ENCODE measurements around the gene ACVR2B.
A peak's percentile ranks its signal among the peaks of the same experiment; 100 is the strongest.

Gene ACVR2B

DNA sequence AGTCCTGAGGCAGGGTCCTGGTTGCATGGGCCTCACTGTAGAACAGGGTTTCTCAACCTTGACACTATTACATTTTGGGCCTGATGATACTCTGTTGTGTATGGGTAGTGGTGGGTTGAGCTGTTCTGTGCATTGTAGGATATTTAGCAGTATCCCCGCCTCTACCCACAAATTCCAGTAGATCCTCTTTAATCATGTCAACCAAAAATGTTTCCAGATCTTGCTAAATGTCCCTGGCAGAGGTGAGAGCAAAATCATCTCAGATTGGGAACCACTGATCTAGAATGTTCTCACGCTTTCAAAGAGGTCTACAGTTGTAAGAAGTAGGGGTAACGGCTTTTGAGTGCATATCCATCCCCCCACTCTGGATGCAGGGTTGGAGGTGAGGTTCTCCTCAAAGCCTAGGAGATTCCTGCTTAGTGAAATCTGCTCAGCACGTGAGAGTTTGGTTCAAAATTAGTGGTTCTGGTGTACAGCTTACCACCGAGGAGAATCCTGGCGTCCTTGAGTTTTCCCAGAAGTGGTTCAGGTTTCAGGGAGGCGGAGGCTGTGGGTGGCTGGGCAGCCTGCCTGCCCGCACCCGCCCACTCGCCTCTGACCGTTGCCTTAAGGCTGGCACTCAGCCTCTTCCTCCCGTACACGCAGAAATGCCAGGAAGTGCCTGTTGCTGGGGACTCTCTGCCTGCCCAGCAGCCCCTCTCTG is 5.3 kb downstream of the ACVR2B start:
- DNase-seq: no peak

DNA sequence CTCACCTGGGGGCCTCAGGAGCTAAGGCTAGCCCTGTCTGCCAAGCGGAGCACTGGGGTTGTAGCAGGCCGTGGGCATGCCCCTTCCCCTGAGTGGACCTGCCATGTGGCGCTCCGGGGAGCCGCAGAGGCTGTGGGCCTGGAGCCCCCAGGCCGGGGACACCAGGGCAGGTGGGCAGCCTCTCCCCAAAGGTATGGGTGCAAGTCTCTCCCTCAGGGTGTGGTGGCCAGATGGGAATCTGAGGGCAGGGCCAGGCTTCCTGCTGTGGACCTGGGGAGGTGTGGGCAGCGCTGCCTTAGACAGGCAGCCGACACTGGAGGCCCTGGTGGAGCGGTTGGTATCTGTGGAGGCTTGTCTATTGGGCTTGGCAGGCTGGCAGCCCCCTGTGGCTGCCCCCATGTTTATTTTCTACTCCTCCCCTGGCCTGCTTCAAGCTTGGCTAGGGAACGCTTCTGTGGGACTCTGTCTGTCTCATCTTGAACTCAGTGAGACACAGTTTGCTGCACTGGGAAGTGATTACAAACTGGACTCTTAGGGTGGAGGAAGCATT is 5.9 kb downstream of the ACVR2B start:
- no peak for DNase-seq

DNA sequence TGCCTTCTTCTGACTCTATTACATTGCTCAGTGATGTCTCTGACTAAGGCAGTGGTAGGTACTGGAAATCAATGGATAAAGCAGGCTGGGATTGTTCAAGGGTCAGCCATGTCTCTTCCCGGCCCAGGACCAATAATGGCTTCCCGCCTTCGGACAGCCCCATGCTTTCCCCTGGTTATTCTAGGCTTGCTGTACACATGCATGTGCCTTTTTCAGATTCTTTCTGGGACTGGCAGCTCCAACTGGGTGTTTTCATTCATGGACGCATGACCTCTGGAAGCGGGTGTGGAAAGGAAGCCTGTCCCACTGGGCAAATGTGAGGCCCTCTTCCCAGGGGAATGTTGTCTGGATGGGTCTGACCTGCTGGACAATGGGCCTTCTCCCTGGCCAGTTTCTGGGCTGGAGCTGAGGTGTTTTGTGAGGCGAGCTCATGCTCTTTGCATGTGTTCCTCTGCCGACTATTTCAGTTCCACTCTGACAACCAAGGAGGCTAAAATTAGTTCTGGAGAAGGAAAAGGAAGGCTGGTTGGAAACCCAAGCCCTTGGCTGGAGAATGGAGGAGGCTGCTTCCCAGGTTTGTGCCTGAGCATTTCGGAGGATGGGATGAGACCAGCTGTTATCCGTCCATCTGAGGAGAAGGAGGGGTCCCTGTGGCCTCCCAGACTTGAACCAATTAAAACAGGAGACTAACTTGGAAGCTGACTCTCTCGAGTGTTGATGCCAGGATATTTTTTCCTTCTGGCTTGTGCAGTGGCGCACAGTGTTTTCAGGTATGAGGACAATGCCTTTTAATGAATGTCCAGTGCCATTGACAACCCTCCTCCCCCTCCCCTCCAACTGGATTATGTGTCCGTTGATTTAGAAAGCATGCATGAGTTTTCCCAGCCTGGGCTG is 6.9 kb downstream of the ACVR2B start:
- no peak for DNase-seq

DNA sequence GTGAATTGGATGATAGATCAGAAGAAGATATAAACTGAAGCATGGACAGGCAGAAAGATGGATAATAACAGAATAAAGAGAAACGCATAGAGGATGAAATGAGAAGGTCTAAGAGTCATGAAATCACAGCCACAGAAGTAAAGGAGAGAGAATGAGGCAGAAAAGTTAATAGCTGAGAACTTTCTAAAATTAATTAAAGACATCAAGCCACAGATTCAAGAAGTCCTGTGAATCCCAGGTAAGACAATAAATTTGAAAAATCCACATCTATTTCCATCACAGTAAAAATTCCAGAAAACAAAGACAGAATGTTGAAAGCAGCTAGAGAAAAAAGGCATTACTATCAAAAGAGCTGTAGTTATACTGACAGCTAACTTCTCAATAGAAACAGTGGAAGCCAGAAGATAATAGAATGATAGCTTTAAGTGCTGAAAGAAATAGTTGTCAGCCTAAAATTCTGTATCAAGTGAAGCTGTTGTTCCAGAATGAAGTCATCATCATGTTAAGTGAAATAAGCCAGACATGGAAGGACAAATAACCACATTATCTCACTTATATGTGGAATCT is 12.0 kb downstream of the ACVR2B start:
- no peak for DNase-seq

DNA sequence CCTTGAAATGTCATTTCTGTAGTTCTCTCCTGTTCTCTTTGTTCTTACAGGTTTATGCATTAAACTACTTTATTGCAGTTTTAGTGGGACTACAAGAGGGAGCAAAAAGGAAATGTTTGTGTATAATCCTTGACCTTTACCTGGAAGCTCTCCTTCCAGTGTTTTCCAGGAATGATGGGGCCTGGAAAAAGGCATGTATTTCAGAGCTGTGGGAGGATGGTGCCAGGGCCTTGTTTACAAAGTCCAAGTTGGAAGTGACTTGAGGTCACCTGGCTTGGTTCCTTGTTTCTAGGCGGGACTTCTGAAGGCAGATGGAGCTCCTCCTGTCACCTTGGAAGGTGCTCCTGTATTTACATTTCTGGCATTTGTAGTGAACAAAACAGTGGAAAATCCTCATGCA is 15.1 kb downstream of the ACVR2B start:
- DNase-seq: no peak

DNA sequence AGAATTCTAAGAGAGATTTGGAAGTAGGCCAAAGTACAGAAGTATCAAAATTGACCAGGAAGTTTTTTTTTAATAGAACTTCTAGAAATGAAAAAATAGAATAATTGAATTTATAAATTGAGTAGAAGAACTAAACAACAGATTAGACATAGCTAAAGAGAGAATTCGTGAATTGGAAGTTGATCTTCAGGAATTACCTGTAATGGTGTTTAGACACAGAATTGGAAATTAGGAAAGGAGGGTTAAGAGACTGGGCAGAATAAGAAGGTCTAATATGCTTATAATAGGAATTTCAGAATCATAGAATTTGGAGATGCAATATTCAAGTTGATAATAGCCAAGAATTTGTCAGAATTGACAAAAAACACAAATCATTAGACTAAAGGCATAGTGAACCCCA is 16.2 kb downstream of the ACVR2B start:
- no peak for DNase-seq

DNA sequence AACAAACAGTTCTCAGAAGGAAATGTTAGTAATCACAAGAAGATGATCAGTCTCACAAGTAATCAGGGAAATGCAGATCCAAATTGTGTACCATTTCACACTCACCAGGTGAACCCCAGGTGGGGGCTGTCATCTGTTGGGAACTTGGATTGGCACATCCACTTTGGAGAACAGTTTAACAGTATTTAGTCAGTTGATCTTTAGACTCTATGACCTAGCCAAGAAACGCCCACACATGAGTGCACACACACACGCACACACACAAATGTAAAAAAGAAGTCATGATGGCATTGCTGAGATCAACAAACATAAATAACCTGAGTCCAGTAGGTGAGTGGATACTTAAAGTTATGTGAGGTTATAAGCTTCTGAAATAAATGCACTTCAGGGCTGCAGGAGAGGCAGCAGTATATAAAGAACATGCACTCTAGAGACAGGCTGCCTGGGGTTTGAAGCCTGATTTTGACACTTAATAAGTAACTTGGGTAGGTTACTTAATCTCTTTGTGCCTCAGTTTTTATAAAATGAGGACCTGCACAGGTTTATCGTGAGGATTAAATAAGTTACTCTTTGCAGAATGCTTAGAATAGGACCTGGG is 17.7 kb downstream of the ACVR2B start:
- no peak for DNase-seq

DNA sequence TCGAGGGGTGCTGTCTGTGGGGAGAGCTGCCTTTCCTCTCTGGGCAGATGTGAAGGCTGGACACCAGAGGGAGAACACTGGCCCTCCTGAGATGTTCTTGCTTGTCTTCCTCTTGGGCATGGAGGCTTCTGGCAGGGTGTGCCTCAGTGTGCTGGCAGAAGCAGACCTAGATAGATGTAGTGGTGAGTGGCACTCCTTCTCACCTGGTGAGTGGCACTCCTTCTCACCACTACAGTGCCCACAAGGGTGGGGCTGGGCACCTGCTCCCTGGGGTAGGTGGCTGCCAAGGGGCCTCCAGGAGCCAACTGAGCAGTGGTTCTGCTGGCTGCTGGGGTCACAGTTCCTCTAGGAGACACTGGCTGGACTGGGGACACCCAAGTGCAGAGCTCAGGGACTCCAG is 18.7 kb downstream of the ACVR2B start:
- no peak for DNase-seq

DNA sequence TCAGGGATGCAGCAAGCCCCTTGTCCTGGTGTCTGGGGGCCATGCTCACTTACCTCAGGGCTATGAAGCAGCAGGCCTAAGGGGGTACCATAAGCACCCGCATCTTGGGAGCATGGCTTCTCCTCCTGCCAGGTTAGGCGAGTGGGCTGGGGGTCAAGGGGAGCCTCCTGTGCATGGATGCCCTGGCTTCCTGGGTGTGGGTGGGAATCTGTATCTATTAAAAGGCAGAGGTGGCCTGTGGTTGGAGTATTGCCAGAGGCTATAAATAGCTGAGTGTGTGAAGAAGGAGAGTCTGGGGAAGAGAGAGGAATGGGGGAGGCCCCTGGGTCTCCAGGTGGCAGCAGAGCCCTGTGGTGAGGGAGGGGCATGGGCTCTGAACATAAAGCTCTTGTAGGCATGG is 19.5 kb downstream of the ACVR2B start:
- no peak for DNase-seq

DNA sequence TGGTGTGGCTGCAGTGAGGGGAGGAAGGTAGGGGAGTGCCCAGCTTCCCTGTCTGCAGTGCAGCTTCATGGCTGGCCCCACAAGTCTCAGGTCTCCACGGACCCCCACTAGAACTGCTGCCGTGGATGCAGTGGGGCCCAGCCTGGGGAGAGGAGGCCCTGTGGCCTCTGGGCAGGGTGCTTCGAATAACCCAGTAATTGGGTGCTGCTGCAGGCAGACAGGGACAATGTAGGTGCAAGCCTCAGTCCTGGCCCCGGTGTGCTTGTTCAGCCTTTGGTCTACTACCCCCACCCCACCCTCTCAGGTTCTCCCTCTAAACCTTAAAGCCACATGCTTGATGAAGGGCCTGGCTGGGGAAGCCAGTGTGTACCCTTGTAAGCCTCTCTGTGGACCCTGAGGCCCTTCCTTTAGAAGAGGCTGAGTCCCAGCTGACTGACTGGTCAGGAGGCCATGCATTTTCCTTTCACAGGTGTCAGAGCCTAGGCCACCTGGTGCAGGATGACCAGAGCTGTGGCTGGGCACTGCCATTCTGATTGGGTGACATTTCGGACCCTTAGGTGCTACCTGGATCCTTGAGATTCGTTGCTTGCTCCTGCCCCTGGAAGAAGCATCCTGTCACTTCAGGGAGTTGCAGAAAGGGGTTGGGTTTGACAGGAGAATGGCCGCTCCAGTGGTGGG is 21.4 kb downstream of the ACVR2B start:
- DNase-seq: no peak

DNA sequence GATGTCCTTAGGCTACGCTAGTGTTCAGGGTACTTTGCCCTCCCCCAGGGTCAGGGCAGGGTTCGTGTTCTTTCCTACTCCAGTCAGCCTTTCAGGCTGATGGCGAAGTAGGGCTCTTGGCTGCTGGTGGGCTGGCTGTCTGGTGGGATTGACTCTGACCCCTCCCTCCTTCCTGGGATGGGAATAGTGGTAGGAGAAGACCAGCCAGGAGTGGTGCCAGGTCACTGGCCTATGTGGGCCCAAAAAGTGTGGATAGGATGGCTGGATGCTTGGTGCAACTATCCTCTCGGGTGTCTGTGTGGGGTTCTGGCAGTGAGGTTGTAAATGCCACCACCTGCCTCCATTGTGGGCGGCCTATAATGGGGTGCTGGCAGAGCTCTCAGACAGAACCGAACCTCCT is 22.0 kb downstream of the ACVR2B start:
- DNase-seq: no peak

DNA sequence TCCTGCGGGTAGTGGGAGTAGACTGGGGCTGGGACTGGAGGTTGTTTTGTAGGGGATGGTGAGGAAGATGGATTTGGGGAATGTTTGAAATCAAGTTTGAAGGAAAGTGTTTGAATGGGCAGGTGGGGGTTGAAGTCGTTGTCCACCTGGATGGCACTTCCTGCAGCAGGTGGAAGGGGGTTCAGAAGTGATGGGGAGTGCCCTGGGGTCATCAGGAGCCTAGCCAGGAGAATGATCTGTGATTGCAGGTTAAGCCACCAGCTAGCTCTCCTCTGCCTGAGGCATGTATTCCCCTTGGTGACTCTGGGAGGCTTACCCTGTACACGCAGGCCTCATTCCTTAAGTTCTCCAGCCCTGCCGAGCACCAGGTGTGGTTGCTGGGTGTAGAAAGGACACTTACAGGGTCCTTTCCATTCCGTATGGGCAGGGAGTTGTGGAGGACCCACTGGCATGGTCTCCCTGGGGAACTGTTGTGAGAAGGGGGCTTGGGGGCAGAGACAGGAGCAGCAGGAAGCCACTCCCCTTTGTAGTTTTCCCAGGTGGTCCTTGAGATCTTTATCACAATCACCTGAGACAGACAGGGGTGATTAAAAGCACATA is 22.6 kb downstream of the ACVR2B start:
- DNase-seq: no peak

DNA sequence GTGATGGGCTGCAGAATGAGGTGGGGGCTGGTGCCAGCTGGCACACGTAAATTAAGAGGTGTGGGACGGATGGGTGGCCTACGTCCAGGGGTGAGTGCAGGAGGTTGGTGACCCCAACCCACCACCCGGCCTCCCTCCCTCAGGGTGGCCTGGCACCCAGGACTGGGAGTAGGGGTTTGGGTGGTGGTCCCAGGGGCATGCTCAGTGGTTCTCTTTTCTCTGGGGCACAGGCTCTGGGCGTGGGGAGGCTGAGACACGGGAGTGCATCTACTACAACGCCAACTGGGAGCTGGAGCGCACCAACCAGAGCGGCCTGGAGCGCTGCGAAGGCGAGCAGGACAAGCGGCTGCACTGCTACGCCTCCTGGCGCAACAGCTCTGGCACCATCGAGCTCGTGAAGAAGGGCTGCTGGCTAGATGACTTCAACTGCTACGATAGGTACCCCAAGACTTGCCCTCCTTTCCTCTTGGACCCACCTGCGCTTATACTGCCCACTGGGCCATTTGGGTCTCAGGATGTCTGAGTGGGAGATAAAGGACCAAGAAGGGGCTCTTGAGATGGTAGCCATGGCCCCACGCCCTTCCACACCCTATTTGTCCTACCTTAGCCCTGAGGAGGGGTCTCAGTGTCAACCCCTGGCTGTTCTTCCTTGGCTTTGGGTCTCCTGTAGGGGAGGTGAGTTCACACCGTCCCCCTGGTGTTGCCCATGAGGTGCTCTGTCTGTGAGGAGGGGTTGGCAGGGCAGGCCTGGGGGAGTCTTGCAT is 23.5 kb downstream of the ACVR2B start:
- DNase-seq: no peak

DNA sequence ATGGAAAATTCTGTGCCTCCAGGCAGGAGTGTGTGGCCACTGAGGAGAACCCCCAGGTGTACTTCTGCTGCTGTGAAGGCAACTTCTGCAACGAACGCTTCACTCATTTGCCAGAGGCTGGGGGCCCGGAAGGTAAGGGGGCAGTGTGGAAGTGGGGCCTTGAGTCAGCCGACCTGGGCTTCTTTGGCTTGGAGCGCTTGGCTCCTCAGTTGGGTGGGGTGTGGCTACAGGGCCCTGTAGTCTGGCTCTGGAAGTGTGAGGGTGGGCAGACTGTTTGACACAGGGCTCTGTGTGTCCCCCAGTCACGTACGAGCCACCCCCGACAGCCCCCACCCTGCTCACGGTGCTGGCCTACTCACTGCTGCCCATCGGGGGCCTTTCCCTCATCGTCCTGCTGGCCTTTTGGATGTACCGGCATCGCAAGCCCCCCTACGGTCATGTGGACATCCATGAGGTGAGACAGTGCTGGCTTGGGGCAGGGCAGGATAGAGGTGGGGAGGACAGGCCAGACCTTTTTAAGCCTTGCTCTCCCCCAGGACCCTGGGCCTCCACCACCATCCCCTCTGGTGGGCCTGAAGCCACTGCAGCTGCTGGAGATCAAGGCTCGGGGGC is 24.3 kb downstream of the ACVR2B start:
- DNase-seq: no peak

DNA sequence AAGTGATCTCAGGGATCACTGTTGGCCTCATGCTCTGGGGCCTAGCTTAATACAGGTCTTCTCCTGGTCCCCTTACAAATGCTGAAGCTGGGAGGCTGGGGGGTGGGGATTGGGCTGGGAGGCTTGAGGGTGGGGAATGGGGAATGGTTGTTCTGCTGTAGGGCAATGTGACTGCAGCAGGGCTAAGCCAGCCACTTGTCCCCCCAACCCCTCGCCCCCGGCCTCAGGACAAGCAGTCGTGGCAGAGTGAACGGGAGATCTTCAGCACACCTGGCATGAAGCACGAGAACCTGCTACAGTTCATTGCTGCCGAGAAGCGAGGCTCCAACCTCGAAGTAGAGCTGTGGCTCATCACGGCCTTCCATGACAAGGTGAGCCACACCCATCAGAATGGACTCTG is 25.2 kb downstream of the ACVR2B start:
- no peak for DNase-seq

DNA sequence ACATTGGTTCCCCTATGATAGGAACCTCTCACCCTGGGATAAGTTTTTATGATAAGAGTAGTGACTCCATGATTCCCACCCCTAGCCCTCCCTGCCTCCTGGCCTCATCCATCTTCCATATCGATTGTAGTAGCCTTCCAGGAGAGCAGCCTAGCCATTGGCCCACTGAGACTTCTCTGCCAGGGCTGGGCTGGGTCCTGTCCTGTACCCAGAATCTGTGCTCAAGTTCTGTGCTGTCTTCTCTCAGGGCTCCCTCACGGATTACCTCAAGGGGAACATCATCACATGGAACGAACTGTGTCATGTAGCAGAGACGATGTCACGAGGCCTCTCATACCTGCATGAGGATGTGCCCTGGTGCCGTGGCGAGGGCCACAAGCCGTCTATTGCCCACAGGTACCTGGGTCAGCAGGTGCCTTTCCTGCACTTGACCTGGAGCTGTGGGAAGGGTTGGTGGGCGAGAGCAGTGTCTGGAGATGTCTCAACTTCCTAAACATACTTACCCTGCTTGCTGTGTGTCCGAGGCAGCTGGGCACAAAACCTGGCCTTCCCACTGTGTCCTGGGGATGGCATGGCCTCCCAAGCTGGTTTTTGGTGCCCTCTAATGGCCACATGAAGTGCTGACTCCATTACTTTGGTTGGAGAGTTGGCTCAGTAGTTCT is 25.9 kb downstream of the ACVR2B start:
- DNase-seq: peak; percentile 49

DNA sequence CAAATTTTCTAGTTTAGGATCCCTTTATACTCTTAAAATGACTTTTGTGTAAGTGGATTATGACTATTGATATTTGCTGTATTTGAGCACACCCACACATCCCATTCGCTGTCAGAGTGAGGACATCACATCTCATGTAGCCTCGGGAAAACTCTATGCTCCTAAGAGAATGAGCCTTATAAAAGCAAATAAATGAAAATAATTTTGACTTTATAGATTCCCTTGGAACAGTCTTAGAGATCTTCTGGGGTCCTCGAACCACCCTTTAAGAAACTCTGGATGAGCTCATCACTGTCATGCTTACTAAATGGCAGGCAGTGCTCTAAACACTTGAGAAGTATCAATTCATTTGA is 26.4 kb downstream of the ACVR2B start:
- DNase-seq: no peak

DNA sequence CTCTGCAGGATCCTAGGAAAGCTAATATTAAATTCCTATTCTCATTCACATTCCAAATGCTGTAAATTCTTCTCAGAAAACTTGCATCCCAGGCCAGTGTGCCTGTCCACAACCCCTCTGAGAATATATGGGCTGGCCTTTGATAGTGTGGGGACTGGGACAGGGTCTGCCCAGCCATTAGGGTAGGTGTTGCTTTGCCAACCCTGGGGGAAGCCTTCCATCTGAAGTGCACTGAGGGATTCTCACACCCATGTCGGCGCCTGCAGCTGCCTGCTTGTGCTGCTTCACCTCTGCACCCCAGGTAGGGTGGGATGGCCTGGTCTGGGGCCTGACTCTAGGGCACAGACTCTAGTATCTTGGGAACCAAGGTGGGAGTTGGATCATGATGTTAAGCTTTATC is 27.2 kb downstream of the ACVR2B start:
- DNase-seq: no peak

DNA sequence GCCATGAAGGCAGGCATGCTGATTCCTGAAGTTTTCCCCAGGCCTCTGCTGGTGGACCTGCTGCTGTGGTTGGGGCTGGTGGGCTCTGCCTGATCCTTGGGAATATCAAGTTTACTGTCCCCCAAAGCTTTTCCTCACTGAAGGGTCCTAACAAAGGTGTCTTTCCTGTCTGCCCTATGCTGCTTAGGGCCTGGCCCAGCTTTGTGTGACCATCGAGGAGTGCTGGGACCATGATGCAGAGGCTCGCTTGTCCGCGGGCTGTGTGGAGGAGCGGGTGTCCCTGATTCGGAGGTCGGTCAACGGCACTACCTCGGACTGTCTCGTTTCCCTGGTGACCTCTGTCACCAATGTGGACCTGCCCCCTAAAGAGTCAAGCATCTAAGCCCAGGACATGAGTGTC is 29.3 kb downstream of the ACVR2B start:
- DNase-seq: no peak

DNA sequence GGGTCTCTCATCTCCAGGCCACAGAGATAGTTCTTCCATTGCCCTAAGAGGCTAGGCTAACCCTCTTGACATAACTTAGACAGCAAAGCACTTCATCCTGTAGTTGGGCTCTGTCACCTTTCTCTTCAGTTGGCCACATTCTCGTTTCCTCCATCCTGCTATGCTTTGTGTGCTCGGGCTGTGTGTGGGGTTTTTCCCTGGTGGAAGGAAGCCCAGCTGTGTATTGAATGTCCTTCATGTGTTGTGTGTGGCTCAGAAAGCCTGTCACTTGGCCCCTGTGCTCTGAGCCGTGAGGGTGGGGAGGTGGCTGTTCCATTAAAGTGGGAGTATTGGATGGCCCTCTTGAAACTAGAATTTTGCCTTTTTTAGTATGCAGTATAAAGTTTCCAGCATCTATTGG is 33.6 kb downstream of the ACVR2B start:
- DNase-seq: no peak

DNA sequence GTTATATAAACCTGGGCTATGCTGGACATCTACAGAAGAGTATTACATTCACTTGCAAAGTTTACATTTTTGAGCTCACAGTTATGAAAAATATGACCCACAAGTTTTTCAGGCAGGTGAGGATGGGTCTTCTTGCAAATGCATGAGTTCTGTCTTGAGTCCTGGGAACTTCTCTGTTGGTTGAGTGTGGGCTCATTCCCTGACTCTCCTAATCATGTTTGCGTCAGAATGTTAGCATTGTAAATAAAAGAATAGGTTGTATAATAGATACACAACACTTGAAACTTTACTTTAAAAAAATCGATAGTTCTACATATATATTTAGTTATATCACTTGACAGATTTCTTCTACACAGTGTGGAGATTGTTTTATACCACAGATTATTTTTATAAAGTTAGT is 35.3 kb downstream of the ACVR2B start:
- no peak for DNase-seq

All from HCEC 1CT (cell line).